Natural killer cell (primary cell): ENCODE results near the gene ACOX3. TPM values are rescaled to one million over a fixed set of nuclear protein-coding genes. Genes with fewer than 3 reads are reported as not detected.

ENCODE experiments used
- ATAC-seq, 3 donors: fragments of 150-1000 bp in 2 of 3; fragments of 200-7000 bp in 1 of 3; cut with Tn5 transposase; 1 replicate in 1 of 3; 2 replicates in 2 of 3; pipeline ENCODE4 v1.10.0; 2021; ENCODE audit warnings: mild to moderate bottlenecking in 2 of 3, moderate library complexity in 2 of 3
- DNase-seq, 2 donors: peaks; one replicate each; pipeline versions ENCODE4 v3.0.0 to v3.0.0-alpha.2; 2013 to 2021; ENCODE audit warnings: mixed read lengths in 1 of 2
- H3K27ac ChIP-seq: one replicate; pipeline ENCODE4 v1.5.1; 2013; ENCODE audit warnings: mild to moderate bottlenecking, low read length
- H3K27me3 ChIP-seq: one replicate; pipeline ENCODE4 v1.6.1; 2013; ENCODE audit warnings: low read length; ENCODE audit not compliant: control insufficient read depth, insufficient read depth
- H3K36me3 ChIP-seq: one replicate; pipeline ENCODE4 v1.6.1; 2013; ENCODE audit warnings: low read length; ENCODE audit not compliant: control insufficient read depth, insufficient read depth
- H3K4me1 ChIP-seq: one replicate; pipeline ENCODE4 v1.6.1; 2013; ENCODE audit warnings: low read length; ENCODE audit not compliant: control insufficient read depth, insufficient read depth
- H3K4me3 ChIP-seq: one replicate; pipeline ENCODE4 v1.5.1; 2013; ENCODE audit warnings: low read length
- H3K9me3 ChIP-seq: one replicate; pipeline ENCODE4 v1.6.1; 2013; ENCODE audit warnings: low read length; ENCODE audit not compliant: control insufficient read depth, insufficient read depth
- H3K27ac Mint-ChIP-seq, 2 donors: one replicate each; pipeline ENCODE4 v1.8.0; 2022; ENCODE audit warnings: mild to moderate bottlenecking in 2 of 2, mixed read lengths in 2 of 2, moderate library complexity in 1 of 2
- H3K27me3 Mint-ChIP-seq, 2 donors: one replicate each; pipeline ENCODE4 v1.8.0; 2022; ENCODE audit warnings: low read depth in 2 of 2, mixed read lengths in 2 of 2
- H3K36me3 Mint-ChIP-seq: one replicate; pipeline ENCODE4 v1.8.0; 2022; ENCODE audit warnings: mixed read lengths
- H3K4me1 Mint-ChIP-seq, 2 donors: one replicate each; pipeline ENCODE4 v1.8.0; 2022; ENCODE audit warnings: mixed read lengths in 2 of 2
- H3K4me3 Mint-ChIP-seq: one replicate; pipeline ENCODE4 v1.8.0; 2022; ENCODE audit warnings: mild to moderate bottlenecking, moderate library complexity, mixed read lengths
- H3K9me3 Mint-ChIP-seq, 2 donors: one replicate each; pipeline ENCODE4 v1.8.0; 2022; ENCODE audit warnings: mixed read lengths in 2 of 2
- WGBS: methylation state at CpG from one replicate; pipeline ENCODE4 v1.1.7; 2013; ENCODE audit warnings: missing lambda C conversion rate; ENCODE audit not compliant: insufficient coverage; 5-methylcytosine and 5-hydroxymethylcytosine counted together
- intact Hi-C: fragments of 100-400 bp; cut with micrococcal nuclease; formaldehyde crosslinking; loops from one replicate; pipeline ENCODE4 v1.14.2; 2022
- total RNA-seq, 4 donors: library from RNA; stranded (reverse); fragments of 120-200 nt in 1 of 4; gene quantifications; one replicate each; pipeline versions ENCODE4 v1.2.3 to v1.2.4, GENCODE V29; 2013 to 2022
- TF ChIP-seq, protein P1 (sequence below): fragments of 200-600 bp; IDR thresholded peaks from one replicate; pipeline ENCODE4 v1.8.0; 2022; ENCODE audit warnings: antibody characterized with exemption

The ACOX3 gene
- total RNA-seq, 3 donors from 2014 or later (not counting 1 experiment from before 2014, with no cell fraction given): 12.4 to 18.3 (median 15.4) TPM

DNA sequence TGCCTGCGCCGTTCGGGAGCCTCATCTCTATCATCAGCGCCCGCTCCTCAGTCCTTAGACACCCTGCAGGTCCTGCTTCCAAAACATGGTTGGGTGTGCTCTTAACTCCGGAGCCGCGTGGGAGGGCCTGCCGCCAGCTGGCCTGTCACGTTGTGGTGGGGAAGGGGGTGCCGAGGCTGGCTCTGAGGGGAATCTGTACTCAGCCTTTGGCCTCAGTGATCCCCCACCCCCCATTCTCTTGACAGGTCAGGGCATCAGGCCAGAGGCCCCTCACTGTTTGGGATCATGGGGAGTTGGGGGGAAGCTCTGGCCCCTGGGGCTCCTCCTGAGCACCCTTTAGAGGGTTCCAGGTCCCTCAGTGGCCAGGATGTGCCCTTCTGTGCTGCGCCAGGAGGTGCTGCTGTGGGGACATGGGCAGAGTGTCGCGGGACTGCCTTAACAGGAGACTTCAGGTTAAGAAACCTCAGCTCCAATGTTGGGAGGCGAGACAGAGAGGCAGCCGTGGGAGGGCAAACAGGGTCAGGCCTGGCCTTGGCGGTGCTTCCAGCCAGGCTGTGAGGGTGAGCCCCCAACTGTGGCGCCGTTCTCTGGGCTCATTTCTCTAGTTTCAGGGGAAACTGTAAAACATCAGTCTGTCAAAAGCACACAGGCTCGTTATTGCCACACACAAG lies 33.5 kb upstream of the ACOX3 start:
- peaks cover 10% of the 10 kb centered on the region for H3K36me3 ChIP-seq
- no peaks in the 10 kb centered on the region for H3K9me3 ChIP-seq
- Mint-ChIP-seq H3K9me3 (no peaks in the 10 kb centered on the region), H3K27me3 (no peaks in the 10 kb centered on the region), H3K4me1 (no peaks in the 10 kb centered on the region), H3K4me3 (no peak overlapping the region), H3K27ac (no peak overlapping the region), H3K36me3 (no peaks in the 10 kb centered on the region)
- no peak overlapping the region for H3K27ac ChIP-seq
- DNase-seq: no peak
- intact Hi-C loops: no loop called here
- WGBS: 94% methylated on average over 20 of the region's 20 CpGs
- no peaks in the 10 kb centered on the region for H3K4me1 ChIP-seq
- H3K27me3 ChIP-seq: no peaks in the 10 kb centered on the region
- TF ChIP-seq, protein P1, sequence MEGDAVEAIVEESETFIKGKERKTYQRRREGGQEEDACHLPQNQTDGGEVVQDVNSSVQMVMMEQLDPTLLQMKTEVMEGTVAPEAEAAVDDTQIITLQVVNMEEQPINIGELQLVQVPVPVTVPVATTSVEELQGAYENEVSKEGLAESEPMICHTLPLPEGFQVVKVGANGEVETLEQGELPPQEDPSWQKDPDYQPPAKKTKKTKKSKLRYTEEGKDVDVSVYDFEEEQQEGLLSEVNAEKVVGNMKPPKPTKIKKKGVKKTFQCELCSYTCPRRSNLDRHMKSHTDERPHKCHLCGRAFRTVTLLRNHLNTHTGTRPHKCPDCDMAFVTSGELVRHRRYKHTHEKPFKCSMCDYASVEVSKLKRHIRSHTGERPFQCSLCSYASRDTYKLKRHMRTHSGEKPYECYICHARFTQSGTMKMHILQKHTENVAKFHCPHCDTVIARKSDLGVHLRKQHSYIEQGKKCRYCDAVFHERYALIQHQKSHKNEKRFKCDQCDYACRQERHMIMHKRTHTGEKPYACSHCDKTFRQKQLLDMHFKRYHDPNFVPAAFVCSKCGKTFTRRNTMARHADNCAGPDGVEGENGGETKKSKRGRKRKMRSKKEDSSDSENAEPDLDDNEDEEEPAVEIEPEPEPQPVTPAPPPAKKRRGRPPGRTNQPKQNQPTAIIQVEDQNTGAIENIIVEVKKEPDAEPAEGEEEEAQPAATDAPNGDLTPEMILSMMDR: no peak
- H3K4me3 ChIP-seq: no peak overlapping the region
- ATAC-seq: no peak

DNA sequence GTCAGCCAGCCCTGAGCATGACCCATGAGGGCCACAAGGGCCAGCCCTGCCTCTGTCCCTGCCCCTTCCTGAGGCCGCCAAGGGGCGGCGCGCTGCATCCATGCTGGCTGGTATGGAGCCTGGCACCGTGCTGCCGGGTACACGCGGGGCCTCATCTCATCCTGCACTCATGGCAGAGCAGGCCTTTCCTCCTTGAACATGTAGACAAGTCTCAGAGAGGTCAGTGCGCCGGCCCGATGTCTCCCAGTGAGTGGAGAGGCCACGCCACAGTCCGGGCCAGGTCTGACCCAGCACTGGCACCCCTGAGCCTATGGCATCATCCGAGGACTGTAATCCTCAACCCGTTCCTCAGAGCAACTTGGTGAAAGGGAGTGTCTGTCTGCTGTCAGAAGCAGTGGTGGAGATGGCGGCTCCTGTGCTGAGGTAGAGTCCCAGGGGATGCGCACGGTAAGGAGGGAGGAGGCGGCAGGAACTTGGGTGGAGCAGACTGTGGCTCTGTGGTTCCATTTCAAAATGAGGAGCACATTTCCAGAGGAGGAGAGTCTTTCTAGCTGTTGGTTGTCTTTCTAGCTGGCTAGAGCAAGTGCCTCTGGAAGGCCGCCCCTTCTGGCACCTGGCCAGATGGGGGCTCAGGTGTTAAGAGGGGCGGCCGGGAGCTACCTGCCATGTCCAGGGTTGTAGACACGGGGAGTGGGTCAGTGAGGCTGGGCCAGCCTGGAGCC lies 32.8 kb upstream of the ACOX3 start:
- WGBS: 96% methylated on average over 23 of the region's 23 CpGs
- Histone ChIP-seq H3K27me3 (no peaks in the 10 kb centered on the region), H3K4me3 (no peak overlapping the region), H3K36me3 (peaks cover 11% of the 10 kb centered on the region), H3K9me3 (no peaks in the 10 kb centered on the region), H3K27ac (no peak overlapping the region), H3K4me1 (no peaks in the 10 kb centered on the region)
- no peak for ATAC-seq
- DNase-seq: no peak
- intact Hi-C loops: no loop called here
- Mint-ChIP-seq H3K27me3 (no peaks in the 10 kb centered on the region), H3K9me3 (no peaks in the 10 kb centered on the region), H3K36me3 (no peaks in the 10 kb centered on the region), H3K27ac (no peak overlapping the region), H3K4me3 (no peak overlapping the region), H3K4me1 (no peaks in the 10 kb centered on the region)
- TF ChIP-seq, protein P1: no peak

DNA sequence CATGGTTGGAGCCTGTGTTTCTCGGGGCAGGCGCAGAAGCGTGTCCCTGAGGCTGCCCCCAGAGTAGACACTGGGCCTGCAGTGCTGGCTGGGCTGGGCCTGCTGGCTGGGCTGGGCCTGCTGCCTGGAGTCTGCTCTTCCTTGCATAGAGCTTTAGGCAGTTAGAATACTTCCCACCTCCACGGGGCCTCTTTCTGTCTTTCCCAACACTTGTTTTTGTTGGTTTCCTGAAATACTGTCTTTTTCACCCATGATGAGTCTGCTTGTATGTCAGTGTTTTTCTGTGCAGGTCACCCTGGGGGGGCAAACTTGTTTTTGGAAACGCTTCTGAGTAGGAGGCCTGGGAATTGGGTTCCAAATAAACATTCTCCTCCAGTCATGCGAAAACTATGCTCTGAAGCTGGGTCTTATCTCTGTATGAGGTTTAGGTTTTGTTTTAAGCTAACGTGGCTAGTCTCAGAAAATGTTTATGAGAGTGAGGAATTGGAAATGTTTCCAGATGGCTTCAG lies 32.2 kb upstream of the ACOX3 start:
- Mint-ChIP-seq H3K27me3 (no peaks in the 10 kb centered on the region), H3K27ac (no peak overlapping the region), H3K4me3 (no peak overlapping the region), H3K36me3 (no peaks in the 10 kb centered on the region), H3K4me1 (no peaks in the 10 kb centered on the region), H3K9me3 (no peaks in the 10 kb centered on the region)
- WGBS: 98% methylated on average over 7 of the region's 7 CpGs
- H3K27ac ChIP-seq: no peak overlapping the region
- intact Hi-C loops: no loop called here
- DNase-seq (no peak), ATAC-seq (no peak)
- H3K36me3 ChIP-seq: peaks cover 17% of the 10 kb centered on the region
- no peaks in the 10 kb centered on the region for H3K27me3 ChIP-seq
- TF ChIP-seq, protein P1: no peak
- no peaks in the 10 kb centered on the region for H3K4me1 ChIP-seq
- no peak overlapping the region for H3K4me3 ChIP-seq
- H3K9me3 ChIP-seq: no peaks in the 10 kb centered on the region
